ENCODE data around the gene LRP2.

GRCh38 chr2:169108099-169108884, 254.0 kb downstream of the LRP2 start:
- TF ChIP-seq CTCF (IDR thresholded peaks at IDR 0.05; ENCODE audit: borderline replicate concordance, extremely low read depth, low read length, poor library complexity, severe bottlenecking) (peak; percentile 0), EZH2 (IDR thresholded peaks at IDR 0.05; ENCODE audit: borderline replicate concordance, low read depth, low read length, severe bottlenecking) (no peak)

Data from DND-41 (cell line).